HG03280 (cell line): ENCODE results near the gene ADCY10.
"Not testable (repeated sequence)": the region's sequence is repeated elsewhere in the genome, so short reads cannot be mapped to it uniquely, and the experiment has no call there.

Experiments used
- ATAC-seq: cut with Tn5 transposase; IDR thresholded peaks from one replicate; pipeline ENCODE4 v1.9.1; 2021; ENCODE audit warnings: mild to moderate bottlenecking, moderate library complexity; ENCODE audit not compliant: unreplicated experiment

ADCY10 gene

DNA sequence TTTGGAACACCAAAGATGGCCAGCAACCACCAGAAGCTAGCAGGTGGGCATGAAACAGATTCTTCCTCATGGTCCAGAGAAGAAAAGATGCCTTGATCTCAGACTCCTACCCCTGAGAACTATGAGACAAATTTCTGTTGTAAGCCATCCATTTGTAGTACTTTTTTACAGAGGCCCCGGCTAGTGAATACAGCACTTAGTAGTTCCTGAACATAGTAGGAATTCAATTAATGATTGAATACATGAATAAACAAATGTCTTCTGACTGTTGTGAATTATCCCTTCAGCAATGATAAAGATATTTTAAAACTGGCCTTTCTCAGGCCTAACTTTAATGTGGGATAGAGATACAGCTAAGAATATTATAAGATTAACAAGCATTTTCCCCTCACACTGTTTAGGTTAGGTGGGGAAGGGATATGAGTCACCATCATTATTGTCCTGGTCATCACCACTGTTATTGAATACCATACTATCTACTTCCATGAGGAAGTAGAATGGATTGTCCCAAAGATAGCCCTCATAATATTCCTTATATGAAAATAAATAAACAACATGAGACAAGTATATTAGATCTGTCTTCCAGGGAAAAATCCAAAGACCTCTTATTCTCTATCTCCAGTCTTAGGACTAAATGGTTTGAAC lies 51.4 kb downstream of the ADCY10 start:
- ATAC-seq = no peak

DNA sequence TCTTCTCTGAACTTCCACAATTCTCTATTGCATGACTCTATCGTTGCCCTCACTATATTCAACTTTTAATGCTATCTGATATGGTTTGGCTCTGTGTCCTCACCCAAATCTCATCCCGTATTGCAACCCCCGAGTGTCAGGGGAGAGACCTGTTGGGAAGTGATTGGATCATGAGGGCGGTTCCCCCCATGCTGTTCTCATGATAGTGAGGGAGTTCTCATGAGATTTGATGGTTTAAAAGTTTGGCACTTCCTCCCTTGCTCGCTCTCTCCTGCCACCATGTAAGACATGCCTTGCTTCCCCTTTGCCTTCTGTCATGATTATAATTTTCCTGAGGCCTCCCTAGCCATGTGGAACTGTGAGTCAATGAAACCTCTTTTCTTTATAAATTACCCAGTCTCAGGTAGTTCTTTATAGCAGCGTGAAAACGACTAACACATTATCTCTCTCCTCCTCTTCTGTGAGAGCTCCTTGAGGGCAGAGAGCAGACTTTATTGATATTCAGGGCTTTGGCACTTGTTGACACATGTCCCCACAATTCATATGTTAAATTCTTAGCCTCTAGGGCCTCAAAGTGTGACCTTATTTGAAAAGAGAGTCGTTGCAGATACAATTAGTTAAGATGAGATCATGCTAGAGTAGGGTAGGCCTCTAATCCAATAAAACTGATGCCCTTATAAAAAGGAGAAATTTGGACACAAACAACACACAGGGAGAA lies 52.1 kb downstream of the ADCY10 start:
- no peak for ATAC-seq

DNA sequence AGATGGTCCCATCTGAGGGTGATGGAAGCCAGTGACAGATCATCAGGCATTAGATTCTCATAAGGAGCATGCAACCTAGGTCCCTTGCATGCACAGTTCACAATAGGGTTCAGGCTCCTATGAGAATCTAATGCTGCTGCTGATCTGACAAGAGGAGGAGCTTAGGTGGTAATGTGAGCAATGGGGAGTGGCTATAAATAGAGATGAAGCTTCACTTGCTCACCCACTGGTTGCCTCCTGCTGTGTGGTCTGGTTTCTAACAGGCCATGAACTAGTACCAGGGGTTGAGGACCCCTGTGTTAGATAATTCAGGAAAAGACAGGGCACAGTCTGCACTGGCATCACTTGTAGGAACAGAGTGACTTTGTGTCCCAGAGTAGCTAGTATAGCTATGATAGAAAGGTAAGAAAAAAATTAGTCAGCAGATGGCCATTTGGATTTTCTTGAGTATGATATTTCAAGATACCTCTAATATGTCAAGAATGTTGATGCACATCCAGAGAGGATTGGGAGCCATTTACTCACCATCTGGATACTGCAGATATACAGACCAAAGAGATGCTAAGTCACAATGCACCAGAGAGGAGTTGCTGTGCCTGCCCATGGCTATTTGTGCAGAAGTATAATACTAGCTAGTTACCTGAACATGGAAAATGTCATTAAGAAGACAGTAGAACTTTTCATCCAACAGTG lies 53.6 kb downstream of the ADCY10 start:
- no peak for ATAC-seq

DNA sequence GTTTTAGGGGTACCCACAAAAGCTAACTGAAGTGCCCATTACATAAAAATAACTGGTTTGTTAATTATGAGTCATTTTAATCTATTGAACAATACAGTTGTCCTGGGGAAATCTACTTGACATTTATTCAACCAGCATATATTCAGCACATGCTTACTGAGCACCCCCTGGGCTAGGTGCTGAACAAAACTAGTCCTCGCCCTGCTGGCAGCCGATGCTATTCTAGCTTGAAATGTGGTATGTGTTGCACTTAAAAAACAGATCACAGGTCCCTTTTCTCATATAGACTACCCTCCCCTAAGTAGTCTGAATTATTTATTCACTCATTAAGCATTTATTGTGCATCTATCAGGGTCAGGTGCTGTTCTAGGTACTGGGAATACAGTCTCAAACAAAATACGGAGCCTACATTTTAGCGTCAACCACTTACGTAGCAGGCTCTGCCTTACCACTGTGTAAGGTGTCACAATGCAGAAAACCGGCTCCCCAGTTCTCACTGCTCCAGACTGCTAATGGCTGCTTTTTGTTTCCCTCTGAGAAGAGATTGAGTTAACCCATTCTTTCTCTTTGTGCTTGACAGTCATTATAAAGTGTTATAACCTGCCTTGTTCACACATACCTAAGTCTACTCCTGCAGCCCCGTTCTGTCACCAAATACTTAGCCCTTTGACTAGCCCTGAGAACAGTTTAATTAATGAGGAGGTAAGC lies 57.1 kb downstream of the ADCY10 start:
- ATAC-seq = no peak

DNA sequence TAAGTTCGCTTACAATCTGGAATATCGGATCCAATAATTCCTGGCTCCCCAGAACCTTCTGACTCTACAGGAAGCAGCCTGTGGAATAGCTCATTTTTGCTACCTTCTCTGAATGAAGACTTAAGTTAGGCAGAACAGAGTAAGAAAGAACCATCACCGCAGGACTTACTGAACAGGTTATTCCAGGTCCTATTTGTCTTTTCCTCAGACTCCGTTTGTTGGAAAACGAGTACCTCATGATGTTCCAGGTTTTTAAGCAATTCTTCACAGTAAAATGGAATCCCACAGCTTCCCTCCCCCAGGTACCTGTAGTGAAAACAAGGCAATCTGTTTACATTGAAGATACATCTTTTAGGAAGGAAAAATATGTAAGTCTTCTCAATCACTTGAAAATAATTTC lies 59.8 kb downstream of the ADCY10 start:
- no peak for ATAC-seq

DNA sequence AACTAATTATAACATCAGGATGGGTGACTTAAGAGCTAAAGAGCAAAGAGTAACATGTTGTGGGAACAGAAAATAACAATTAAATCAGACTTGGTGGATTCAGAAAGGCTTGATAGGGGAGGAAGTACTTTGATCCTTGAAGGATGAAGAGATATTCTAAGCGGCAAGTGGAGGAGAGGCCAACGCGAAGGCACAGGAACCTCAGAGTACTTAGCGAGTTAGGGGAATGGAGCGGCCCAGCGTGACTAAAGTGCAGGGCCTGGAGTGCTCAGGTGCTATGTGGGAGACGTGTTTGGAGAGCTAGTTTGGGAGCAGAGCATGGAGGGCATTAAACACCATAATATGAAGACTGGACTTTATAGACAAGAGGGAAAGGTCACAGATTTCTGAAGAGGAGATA lies 64.3 kb downstream of the ADCY10 start:
- no peak for ATAC-seq

DNA sequence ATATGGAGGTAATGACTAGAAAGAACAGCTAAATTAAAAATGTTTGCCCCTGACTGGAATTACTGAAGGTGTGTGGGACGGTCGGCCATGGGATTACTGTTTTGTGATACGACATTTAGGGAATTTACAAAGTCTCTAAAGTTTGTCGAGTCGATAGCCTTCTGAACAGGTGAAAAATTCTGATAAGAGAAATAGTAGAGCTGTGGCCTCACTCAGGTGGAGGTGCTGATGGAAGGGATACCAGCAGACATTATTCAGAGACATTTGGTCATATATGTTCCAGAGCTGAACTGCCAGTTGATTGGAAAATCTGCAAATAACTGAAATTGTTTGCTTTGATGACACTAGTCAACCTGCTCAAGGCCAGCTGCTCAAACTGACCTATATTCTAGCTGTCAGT lies 71.1 kb downstream of the ADCY10 start:
- no peak for ATAC-seq

DNA sequence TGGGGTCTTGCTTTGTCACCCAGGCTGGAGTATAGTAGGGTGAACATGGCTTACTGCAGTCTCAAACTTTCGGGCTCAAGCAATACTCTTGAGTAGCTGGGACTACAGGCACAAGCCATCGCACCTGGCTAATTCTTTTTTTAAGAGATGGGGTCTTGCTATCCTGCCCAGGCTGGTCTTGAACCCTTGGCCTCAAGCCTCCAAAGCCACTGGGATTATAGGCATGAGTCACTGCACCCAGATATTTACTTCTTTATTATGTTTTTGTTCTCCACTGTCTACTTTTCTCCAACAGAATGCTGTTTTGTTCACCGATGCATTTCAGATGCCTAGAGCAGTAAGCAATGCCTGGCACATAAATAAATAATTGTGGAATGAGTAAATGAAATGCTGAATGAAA lies 72.4 kb downstream of the ADCY10 start:
- no peak for ATAC-seq

DNA sequence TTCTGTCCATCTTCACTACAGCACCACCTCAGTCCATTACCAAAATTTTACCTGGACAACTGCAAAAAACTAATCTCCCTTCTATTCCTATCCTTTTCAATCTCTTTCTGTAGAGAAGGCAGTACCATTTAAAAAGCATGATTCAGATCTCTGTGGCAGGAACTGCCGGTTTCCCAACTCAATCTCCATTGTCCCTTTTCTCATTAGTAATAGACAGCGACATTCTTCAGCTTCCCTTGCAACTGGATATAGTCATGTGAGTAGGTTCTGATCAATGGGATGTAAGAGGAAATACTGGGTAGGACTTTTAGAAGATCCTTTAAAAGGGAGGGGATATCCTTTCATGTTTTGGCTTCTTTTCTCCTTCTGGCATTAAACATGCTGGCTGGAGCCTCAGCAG lies 74.9 kb downstream of the ADCY10 start:
- no peak for ATAC-seq

DNA sequence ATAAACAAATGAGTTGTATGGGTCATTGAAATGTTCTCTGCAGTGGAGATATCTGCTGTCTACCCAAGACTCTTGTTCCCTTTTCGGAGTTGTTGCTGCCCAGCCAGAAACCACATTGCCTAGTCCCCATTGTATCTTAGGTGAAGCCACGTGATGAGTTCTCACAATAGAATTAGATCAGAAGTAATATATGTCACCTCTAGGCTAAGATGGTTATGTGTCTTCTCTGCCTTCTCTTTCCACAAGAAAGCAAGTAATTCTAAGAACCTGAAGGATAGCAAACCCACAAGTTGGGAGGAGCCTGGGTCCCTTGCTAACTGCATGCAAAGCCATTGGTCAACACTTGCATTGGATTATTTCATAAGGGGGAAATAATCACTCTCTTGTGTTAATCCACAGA lies 76.6 kb downstream of the ADCY10 start:
- no peak for ATAC-seq

DNA sequence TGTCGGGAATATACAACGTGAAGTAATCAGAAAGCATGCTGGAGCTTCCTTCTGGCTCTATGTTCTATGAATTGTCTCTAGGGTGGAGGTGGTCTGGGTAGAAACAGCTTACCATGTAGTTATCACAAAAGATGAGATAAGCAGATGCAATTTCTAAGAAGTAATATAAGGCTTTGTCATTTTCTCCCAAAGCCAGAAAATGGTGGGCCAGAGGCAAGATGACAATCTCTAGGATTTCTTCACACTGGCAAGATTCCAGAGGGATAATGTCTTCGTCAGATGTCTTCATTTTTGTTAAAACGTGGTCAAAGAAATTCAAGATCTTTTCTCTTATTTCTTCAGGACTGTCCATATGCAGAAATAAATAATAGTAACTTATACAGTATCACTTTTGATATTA lies 77.7 kb downstream of the ADCY10 start:
- no peak for ATAC-seq

DNA sequence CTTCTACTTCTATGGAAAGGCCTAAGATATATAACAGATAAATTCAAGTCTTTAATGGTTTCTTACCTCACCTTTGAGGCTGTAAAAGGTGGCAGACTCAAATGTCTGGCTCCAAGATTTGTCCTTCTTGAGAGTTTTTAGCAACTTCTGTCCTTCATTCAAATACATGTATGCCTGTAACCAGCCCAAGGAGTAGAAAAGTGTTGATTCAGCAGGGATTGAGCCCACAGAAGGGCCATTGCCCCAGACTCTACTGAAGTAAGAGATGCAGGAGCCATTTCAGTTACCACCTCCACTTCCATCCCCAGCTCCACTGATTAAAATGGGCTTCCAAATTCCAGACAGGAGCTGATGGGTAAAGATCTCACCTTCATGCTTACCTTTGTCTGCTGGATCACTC lies 80.0 kb downstream of the ADCY10 start:
- no peak for ATAC-seq

DNA sequence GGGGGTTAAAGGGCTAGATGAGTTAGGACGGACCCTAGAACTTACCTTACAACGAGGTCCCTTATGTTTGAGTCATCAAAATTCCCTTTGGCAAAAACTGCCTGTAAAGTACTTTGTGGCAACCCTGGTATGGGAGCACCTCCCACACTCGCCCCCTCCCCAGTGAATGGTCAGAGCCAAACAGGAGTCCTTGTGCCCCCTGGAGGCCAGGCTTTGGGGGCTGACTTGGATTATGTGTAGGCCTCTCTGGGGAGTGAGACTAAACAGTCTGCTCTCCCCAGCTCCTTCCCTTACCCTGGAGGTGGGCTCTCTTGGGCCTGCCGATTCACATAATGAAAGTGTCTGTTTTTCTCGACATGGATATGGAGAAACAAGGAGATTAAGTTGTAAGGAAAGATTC lies 81.2 kb downstream of the ADCY10 start:
- ATAC-seq = no peak

DNA sequence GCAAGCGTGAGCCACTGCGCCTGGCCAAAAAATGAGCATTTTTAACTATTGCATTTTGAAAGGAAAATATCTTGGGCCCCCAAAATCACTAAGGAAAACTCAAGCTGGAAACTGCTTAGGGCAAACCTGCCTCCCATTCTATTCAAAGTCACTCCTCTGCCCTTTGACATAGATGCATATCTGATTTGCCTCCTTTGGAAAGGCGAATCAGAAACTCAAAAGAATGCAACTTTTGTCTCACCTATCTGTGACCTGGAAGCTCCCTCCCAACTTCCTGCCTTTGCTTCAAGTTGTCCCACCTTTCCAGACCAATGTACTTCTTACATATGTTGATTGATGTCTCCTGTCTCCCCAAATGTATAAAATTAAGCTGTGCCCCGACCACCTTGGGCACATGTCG lies 83.3 kb downstream of the ADCY10 start:
- ATAC-seq = not testable (repeated sequence)

DNA sequence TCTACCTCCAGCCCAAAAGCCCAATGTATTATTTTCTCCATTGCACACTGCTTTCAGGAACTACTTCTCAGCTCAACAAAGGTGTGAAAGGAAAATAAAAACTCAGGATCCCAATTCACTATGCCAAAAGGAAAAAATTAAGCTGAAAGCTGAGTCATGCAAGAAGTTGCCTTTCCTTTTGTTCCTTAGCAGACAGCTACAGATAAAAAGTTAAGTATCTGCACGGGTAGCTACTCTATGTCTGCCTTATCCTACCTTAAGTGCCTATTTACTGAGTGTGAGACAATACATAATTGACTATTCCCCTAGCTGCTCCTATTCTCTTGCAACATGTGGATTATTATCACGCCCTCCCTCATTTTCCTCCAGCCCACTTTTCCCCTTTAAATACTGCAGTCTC lies 84.1 kb downstream of the ADCY10 start:
- no peak for ATAC-seq

DNA sequence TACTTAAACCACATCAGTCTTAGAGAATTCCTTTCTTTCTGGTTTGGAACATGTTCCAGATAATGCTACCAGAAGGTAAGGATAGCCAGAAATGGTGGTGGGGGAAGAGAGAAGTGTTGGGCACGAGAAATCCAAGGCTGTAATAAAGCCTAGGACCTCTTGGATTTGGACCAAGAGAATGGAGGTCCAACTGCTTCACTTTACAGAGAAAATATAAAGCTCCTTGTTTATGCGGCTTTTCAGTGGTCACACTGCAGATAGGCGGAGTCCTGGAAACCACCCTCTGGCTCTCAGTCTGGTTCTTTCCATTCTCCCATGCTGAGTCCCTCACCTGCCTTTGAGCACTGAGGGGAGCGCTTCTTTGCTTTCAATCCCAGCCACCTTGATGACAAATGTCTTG lies 87.8 kb downstream of the ADCY10 start:
- no peak for ATAC-seq

DNA sequence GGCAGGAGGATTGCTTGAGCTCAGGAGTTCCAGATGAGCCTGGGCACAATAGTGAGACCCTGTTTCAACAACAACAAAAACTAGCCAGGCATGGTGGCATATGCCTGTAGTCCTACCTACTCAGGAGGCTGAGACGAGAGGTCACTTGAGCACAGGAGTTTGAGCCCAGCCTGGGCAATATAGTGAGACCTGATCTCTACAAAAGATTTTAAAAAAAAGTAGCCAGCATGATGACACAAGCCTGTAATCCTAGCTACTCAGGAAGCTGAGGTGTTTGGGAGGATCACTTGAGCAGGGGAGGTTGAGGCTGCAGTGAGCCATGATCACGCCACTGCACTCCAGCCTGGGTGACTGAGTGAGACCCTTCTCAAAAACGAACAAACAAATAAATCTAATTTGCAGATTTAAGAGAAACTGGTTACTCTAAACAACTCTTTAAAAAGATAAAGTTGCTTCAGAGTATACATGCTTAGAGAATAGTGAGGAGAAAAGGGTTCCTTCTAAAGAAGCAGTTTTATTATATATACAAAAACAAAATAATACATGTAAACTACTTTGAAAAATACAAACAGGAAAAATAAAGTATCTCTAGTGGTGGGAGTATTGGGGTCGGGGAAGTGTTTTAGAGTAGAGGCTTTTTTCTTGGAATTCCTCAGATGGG lies 88.4 kb downstream of the ADCY10 start:
- ATAC-seq = no peak

DNA sequence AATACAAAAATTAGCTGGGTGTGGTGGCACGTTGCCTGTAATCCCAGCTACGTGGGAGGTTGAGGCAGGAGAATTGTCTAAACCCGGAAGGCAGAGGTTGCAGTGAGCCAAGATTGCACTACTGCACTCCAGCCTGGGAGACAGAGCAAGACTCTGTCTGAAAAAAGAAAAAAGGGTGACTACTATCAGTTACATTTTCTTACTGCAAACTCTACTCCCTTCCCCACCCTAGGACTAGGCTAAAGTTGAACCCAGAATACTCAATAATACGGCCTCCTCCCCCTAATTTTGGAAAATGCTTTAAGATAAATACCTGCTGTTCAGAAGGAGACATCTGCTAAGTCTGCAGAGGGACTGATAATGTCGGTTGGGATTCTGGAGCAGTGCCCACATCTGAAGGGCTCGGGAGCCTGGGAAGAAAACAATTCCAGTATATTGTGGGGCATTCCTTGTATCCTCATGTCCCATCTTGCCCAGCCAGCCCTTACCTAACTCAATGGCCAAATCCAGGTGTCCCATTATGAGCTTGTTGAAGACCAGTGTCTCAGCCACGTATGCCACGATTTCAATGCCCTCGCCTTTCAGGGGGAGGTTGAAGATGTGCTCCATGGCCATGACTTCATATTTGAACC lies 89.7 kb downstream of the ADCY10 start:
- no peak for ATAC-seq

DNA sequence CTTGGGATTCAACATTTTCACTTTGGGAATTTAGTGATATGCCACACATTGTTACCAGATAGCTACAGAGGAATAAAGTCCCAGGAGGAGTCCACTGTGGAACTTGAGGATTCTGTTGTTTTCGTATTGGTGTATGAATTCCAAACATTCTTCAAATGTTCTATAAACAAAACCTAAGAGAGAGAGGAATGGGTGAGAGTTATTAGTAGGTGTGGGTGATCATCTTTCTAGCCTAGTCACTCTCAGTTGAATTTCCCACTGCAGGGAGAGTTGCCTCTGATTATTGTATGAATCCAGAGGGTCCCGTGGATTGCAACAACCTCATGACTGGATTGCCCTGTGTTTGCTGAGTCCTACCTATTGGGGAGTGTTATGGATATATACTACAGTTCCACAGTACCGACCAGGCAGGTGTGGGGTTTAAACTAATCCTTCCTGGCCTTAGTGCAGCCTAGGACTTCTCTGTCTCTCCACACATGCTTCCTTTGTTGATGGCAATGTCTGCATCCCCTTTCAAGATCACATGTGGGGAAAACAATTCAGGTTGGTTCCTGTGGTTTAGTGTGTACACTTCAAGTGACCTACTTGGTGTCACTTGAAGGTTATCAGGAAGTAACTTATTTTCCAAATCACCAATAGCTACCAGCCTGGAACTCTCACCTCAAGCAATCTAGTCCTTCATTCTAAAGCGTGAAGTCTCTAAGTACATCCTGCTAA lies 91.8 kb downstream of the ADCY10 start:
- ATAC-seq = no peak

DNA sequence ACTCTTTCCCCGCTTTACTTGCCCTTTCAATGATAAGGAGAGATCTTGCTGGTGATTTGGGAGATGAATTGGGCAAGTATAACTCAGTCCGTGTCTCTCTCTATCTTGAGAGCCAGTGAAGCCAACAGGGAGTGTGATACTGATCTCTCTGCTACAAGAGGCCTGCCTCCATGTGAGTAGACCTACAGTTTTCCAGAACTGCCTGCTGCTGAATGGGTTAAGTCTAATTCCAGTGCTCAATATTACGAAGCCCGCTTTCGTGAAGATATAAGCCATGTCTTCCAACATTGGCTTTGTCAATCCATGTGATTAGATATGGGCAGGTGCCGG lies 92.6 kb downstream of the ADCY10 start:
- no peak for ATAC-seq
